HG03159 (cell line): ENCODE data around the gene HCRTR2.

Source experiments
- ATAC-seq: cut with Tn5 transposase; IDR thresholded peaks from one replicate; pipeline ENCODE4 v1.9.1; 2021; ENCODE audit warnings: mild to moderate bottlenecking, moderate library complexity; ENCODE audit not compliant: unreplicated experiment

Gene HCRTR2

DNA sequence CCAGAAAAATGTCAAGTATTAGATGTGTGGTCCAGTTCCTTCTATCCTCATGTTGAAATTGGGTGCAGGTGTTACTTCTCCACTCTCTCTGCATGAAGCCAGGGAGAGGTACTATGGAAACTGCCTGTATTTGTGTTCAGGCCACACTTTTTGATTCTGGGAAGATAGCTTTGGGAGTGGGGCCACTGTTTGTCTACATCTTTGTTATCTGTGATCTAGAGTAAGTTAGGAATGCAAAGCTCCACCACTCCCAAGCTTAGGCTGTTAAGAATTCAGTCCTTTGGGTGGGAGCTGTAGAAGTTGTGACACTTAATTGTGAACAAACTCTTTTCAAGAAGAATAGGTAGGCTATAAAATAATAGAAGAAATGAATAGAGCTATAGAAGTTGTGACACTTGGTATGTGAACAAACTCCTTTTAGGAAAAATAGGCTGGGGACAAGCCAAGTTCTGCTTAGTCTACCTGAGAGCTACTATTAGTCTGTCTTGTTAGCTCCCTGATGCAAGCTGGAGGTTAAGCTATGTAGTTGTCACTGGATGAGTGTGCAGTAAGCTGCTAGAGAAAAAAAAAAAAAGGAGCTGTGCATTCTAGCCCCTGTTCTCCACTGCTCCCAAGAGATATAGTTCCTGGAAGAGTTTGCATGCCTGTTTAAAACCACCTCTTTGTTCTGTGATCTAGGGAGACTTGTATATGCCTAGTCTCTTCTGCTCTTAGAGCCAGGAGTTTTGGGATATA is 145.8 kb downstream of the HCRTR2 start:
- no peak for ATAC-seq

DNA sequence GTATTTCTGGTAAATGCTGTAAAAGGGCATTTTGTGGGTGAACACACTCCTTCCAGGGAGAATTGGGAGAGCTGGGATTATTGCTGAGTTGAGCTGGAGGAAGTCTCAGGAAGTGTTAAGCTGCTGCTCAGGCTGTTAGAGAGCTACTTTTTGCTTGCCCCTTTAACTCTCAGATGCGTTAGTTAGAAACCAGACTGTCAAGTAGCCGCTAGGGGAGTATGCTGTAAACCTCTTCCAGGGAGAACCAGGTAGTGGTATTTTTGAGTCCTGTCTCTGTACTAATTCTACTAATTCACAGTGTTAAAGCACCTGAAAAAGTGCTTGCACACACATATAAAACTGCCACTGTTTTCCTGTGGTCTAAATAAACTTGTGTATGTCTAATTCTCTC is 146.4 kb downstream of the HCRTR2 start:
- ATAC-seq, result no peak

DNA sequence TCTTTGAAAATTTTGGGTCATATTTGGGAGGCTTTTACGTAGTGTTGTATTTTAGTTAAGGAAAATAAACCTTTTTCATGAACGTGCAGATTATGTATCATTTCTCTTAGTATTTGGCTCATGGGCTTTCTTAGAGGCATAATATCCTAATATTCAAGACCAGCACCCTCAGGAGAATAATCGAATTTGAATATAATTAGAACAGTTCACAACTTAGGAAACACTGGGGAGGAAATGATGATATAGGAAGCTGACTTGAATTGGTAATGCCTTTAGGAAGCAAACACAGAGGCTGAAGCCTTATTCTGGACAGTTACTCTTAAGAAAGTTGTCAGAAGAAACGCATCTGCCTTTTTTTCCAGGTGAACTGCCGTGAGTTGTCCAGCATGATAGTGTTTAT is 152.9 kb downstream of the HCRTR2 start, which contains the start of gene GFRAL:
Gene GFRAL, plus strand, starts transcription at position 301 of the 400 bp plus-strand sequence. Its CDS starts 86 bp downstream, at position 387.
- ATAC-seq, result no peak
